GM23338 (cell line): ENCODE data around the gene ZNF609. TPM values are rescaled to one million over a fixed set of nuclear protein-coding genes. Genes with fewer than 3 reads are reported as not detected.
A peak's percentile ranks its signal among the peaks of the same experiment; 100 is the strongest.

Experiments
- ATAC-seq: fragments of 200-7000 bp; cut with Tn5 transposase; 3 replicates; pipeline ENCODE4 v1.9.1; 2020
- DNase-seq: peaks from one replicate; pipeline ENCODE4 v3.0.0-alpha.2; 2015; ENCODE audit warnings: low spot score
- H2AFZ ChIP-seq: fragments of 200-600 bp; sonication (generic); 2 replicates; pipeline ENCODE4 v1.8.0; 2016; ENCODE audit warnings: antibody characterized with exemption, mild to moderate bottlenecking, moderate library complexity
- H3F3A ChIP-seq: fragments of 200-600 bp; sonication (generic); replicated peaks from 2 replicates; pipeline ENCODE4 v1.8.0; 2017; ENCODE audit warnings: antibody characterized with exemption, mixed run types, low read depth
- H3K27ac ChIP-seq: fragments of 200-600 bp; sonication (generic); 2 replicates; pipeline ENCODE4 v1.6.1; 2016; ENCODE audit warnings: low read depth
- H3K27me3 ChIP-seq: fragments of 200-600 bp; sonication (generic); 2 replicates; pipeline ENCODE4 v1.8.0; 2016; ENCODE audit warnings: mild to moderate bottlenecking, mixed run types, moderate library complexity; ENCODE audit not compliant: insufficient read depth
- H3K36me3 ChIP-seq: fragments of 200-600 bp; sonication (generic); 2 replicates; pipeline ENCODE4 v1.8.0; 2016; ENCODE audit warnings: mild to moderate bottlenecking; ENCODE audit not compliant: insufficient read depth
- H3K4me1 ChIP-seq: fragments of 200-600 bp; sonication (generic); 2 replicates; pipeline ENCODE4 v1.8.0; 2016; ENCODE audit warnings: mild to moderate bottlenecking, moderate library complexity; ENCODE audit not compliant: insufficient read depth
- H3K4me2 ChIP-seq: fragments of 200-600 bp; sonication (generic); 2 replicates; pipeline ENCODE4 v1.7.1; 2017; ENCODE audit warnings: mixed run types
- H3K4me3 ChIP-seq: fragments of 200-600 bp; sonication (generic); 2 replicates; pipeline ENCODE4 v1.6.1; 2016; ENCODE audit warnings: mixed run types
- H3K79me2 ChIP-seq: fragments of 200-600 bp; sonication (generic); replicated peaks from 2 replicates; pipeline ENCODE4 v1.8.0; 2017; ENCODE audit warnings: mild to moderate bottlenecking; ENCODE audit not compliant: insufficient read depth
- H3K9me2 ChIP-seq: fragments of 200-600 bp; sonication (generic); 2 replicates; pipeline ENCODE4 v1.8.0; 2017; ENCODE audit not compliant: insufficient read depth
- H4K20me1 ChIP-seq: fragments of 200-600 bp; sonication (generic); replicated peaks from 2 replicates; pipeline ENCODE4 v1.8.0; 2017; ENCODE audit warnings: mild to moderate bottlenecking; ENCODE audit not compliant: insufficient read depth
- H3K27ac Mint-ChIP-seq: 2 replicates; pipeline ENCODE4 v1.8.0; 2020; ENCODE audit warnings: inconsistent platforms, mild to moderate bottlenecking, moderate library complexity, mixed read lengths
- H3K27me3 Mint-ChIP-seq: 3 replicates; pipeline ENCODE4 v1.8.0; 2022; ENCODE audit warnings: low read depth, mild to moderate bottlenecking, moderate library complexity, mixed read lengths, inconsistent platforms; ENCODE audit not compliant: insufficient read depth, poor library complexity
- H3K36me3 Mint-ChIP-seq: 3 replicates; pipeline ENCODE4 v1.8.0; 2021; ENCODE audit warnings: low read depth, mild to moderate bottlenecking, inconsistent platforms, moderate library complexity, mixed read lengths
- H3K4me1 Mint-ChIP-seq: 3 replicates; pipeline ENCODE4 v1.8.0; 2020; ENCODE audit warnings: mild to moderate bottlenecking, inconsistent platforms, mixed read lengths
- H3K4me3 Mint-ChIP-seq: 3 replicates; pipeline ENCODE4 v1.8.0; 2021; ENCODE audit warnings: moderate library complexity, mild to moderate bottlenecking, inconsistent platforms, mixed read lengths
- H3K9me3 Mint-ChIP-seq: 3 replicates; pipeline ENCODE4 v1.8.0; 2020; ENCODE audit warnings: moderate library complexity, mild to moderate bottlenecking, inconsistent platforms, mixed read lengths
- CREB1 ChIP-seq: fragments of 250-450 bp; sonication (Bioruptor Pico); IDR thresholded peaks from 2 replicates; pipeline ENCODE4 v1.5.0; 2020; ENCODE audit warnings: low read depth, mild to moderate bottlenecking, moderate library complexity
- EZH2 ChIP-seq: fragments of 200-600 bp; sonication (generic); IDR thresholded peaks from one replicate; pipeline ENCODE4 v1.8.0; 2017; ENCODE audit warnings: antibody characterized with exemption, mild to moderate bottlenecking, low read depth; ENCODE audit not compliant: unreplicated experiment
- EZH2phosphoT487 ChIP-seq: fragments of 200-600 bp; sonication (generic); IDR thresholded peaks from one replicate; pipeline ENCODE4 v1.8.1; 2018; ENCODE audit warnings: antibody characterized with exemption; ENCODE audit not compliant: unreplicated experiment
- JUNB ChIP-seq: IDR thresholded peaks from one replicate; pipeline ENCODE4 v1.6.1; 2016; ENCODE audit warnings: antibody characterized with exemption; ENCODE audit not compliant: unreplicated experiment
- NANOG ChIP-seq: IDR thresholded peaks from 2 replicates; pipeline ENCODE4 v1.6.1; 2016; ENCODE audit warnings: antibody characterized with exemption, borderline replicate concordance
- POLR2AphosphoS5 ChIP-seq: IDR thresholded peaks from 2 replicates; pipeline ENCODE4 v1.6.1; 2016; ENCODE audit warnings: antibody characterized with exemption, low read depth
- STAT1 ChIP-seq: IDR thresholded peaks from one replicate; pipeline ENCODE4 v1.6.1; 2016; ENCODE audit warnings: antibody characterized with exemption; ENCODE audit not compliant: unreplicated experiment
- ZNF114 ChIP-seq: fragments of 250-450 bp; sonication (Bioruptor Pico); IDR thresholded peaks from 2 replicates; pipeline ENCODE4 v1.5.0; 2020; ENCODE audit warnings: mild to moderate bottlenecking, moderate library complexity
- ZNF331 ChIP-seq: fragments of 250-450 bp; sonication (Bioruptor Pico); IDR thresholded peaks from 2 replicates; pipeline ENCODE4 v1.5.0; 2020; ENCODE audit warnings: low read depth, mild to moderate bottlenecking, moderate library complexity
- polyA plus RNA-seq: library from polyadenylated mRNA; unstranded; fragments of >200 nt; fragmentation: Nextera tagmentation; extraction: Ambion mirVana; gene quantifications from 2 replicates; pipeline ENCODE4 v1.2.1, GENCODE V29; 2016
- total RNA-seq: library from RNA; depleted of rRNA; stranded (reverse); fragments of >200 nt; shearing (Covaris generic); gene quantifications from 2 replicates; pipeline ENCODE4 v1.2.3, GENCODE V29; 2014
- TF ChIP-seq, protein P1 (sequence below): IDR thresholded peaks from 2 replicates; pipeline ENCODE4 v1.6.1; 2016; ENCODE audit warnings: antibody characterized with exemption
- TF ChIP-seq, protein P2 (sequence below), 2 experiments: fragments of 200-600 bp in 1 of 2; sonication (generic) in 1 of 2; conservative IDR thresholded peaks; 2 replicates each; pipeline versions ENCODE4 v1.5.1 to v1.6.1; 2016 to 2017; ENCODE audit warnings: antibody characterized with exemption in 2 of 2, low read depth in 2 of 2, mild to moderate bottlenecking in 2 of 2, moderate library complexity in 1 of 2
- TF ChIP-seq, protein P3 (sequence below): fragments of 250-450 bp; sonication (Bioruptor Pico); IDR thresholded peaks from 2 replicates; pipeline ENCODE4 v1.5.0; 2020; ENCODE audit warnings: mild to moderate bottlenecking, moderate library complexity
- TF ChIP-seq, protein P4 (sequence below): IDR thresholded peaks from one replicate; pipeline ENCODE4 v1.6.1; 2018; ENCODE audit warnings: antibody characterized with exemption; ENCODE audit not compliant: unreplicated experiment

The ZNF609 gene
- total and polyA plus RNA-seq, 2 experiments from 2014 or later, result 26.4 to 40.2 TPM

DNA sequence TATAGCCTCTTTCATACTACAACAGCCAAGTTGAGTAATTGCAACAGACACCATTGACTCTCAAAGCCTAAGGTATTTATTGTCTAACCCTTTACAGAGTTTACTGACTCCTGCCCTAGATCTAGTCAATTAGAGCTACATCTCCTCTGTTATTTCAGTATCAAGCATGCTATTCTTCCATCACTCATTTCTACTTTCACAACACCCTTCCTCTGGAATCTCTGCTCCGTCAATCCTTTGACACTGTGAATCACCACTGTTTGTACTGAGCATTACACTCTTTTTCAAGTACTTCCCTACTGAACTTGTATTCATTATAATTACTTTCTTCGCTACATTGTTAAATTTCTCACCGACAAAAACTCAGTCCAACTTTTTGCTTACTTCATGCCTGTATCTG is 121.8 kb downstream of the ZNF609 start:
- H3K27me3 Mint-ChIP-seq, result no peaks in the 10 kb centered on the region
- Histone ChIP-seq H3K4me2 (no peak overlapping the region), H2AFZ (no peak overlapping the region), H3K36me3 (no peaks in the 10 kb centered on the region), H3K27ac (0 out of 2 replicates have a peak overlapping the region, but pooled peaks have one; percentile 62), H3K4me3 (no peak overlapping the region), H3K9me2 (no peaks in the 10 kb centered on the region), H3K79me2 (peaks cover 89% of the 10 kb centered on the region), H3F3A (no peaks in the 10 kb centered on the region; the same call in 1 of the 2 replicates), H3K4me1 (peaks cover 5% of the 10 kb centered on the region), H3K27me3 (no peaks in the 10 kb centered on the region), H4K20me1 (peaks cover 55% of the 10 kb centered on the region)
- peaks cover 7% of the 10 kb centered on the region; the same call in 1 of the 3 replicates for H3K36me3 Mint-ChIP-seq
- H3K27ac Mint-ChIP-seq, result no peak overlapping the region
- ATAC-seq (no peak), DNase-seq (no peak)
- H3K4me3 Mint-ChIP-seq, result no peak overlapping the region
- TF ChIP-seq JUNB (no peak), EZH2phosphoT487 (no peak), CREB1 (CRISPR knock-in tag) (no peak), NANOG (no peak), EZH2 (no peak), ZNF331 (no peak), POLR2AphosphoS5 (no peak), STAT1 (no peak), ZNF114 (CRISPR knock-in tag) (no peak)
- TF ChIP-seq, protein P1, sequence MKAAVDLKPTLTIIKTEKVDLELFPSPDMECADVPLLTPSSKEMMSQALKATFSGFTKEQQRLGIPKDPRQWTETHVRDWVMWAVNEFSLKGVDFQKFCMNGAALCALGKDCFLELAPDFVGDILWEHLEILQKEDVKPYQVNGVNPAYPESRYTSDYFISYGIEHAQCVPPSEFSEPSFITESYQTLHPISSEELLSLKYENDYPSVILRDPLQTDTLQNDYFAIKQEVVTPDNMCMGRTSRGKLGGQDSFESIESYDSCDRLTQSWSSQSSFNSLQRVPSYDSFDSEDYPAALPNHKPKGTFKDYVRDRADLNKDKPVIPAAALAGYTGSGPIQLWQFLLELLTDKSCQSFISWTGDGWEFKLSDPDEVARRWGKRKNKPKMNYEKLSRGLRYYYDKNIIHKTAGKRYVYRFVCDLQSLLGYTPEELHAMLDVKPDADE, result no peak
- TF ChIP-seq, protein P2, sequence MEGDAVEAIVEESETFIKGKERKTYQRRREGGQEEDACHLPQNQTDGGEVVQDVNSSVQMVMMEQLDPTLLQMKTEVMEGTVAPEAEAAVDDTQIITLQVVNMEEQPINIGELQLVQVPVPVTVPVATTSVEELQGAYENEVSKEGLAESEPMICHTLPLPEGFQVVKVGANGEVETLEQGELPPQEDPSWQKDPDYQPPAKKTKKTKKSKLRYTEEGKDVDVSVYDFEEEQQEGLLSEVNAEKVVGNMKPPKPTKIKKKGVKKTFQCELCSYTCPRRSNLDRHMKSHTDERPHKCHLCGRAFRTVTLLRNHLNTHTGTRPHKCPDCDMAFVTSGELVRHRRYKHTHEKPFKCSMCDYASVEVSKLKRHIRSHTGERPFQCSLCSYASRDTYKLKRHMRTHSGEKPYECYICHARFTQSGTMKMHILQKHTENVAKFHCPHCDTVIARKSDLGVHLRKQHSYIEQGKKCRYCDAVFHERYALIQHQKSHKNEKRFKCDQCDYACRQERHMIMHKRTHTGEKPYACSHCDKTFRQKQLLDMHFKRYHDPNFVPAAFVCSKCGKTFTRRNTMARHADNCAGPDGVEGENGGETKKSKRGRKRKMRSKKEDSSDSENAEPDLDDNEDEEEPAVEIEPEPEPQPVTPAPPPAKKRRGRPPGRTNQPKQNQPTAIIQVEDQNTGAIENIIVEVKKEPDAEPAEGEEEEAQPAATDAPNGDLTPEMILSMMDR (conservative IDR thresholded peaks at IDR 0.05; ENCODE audit: low read depth in 2 of 2), result no peak
- TF ChIP-seq, protein P3, sequence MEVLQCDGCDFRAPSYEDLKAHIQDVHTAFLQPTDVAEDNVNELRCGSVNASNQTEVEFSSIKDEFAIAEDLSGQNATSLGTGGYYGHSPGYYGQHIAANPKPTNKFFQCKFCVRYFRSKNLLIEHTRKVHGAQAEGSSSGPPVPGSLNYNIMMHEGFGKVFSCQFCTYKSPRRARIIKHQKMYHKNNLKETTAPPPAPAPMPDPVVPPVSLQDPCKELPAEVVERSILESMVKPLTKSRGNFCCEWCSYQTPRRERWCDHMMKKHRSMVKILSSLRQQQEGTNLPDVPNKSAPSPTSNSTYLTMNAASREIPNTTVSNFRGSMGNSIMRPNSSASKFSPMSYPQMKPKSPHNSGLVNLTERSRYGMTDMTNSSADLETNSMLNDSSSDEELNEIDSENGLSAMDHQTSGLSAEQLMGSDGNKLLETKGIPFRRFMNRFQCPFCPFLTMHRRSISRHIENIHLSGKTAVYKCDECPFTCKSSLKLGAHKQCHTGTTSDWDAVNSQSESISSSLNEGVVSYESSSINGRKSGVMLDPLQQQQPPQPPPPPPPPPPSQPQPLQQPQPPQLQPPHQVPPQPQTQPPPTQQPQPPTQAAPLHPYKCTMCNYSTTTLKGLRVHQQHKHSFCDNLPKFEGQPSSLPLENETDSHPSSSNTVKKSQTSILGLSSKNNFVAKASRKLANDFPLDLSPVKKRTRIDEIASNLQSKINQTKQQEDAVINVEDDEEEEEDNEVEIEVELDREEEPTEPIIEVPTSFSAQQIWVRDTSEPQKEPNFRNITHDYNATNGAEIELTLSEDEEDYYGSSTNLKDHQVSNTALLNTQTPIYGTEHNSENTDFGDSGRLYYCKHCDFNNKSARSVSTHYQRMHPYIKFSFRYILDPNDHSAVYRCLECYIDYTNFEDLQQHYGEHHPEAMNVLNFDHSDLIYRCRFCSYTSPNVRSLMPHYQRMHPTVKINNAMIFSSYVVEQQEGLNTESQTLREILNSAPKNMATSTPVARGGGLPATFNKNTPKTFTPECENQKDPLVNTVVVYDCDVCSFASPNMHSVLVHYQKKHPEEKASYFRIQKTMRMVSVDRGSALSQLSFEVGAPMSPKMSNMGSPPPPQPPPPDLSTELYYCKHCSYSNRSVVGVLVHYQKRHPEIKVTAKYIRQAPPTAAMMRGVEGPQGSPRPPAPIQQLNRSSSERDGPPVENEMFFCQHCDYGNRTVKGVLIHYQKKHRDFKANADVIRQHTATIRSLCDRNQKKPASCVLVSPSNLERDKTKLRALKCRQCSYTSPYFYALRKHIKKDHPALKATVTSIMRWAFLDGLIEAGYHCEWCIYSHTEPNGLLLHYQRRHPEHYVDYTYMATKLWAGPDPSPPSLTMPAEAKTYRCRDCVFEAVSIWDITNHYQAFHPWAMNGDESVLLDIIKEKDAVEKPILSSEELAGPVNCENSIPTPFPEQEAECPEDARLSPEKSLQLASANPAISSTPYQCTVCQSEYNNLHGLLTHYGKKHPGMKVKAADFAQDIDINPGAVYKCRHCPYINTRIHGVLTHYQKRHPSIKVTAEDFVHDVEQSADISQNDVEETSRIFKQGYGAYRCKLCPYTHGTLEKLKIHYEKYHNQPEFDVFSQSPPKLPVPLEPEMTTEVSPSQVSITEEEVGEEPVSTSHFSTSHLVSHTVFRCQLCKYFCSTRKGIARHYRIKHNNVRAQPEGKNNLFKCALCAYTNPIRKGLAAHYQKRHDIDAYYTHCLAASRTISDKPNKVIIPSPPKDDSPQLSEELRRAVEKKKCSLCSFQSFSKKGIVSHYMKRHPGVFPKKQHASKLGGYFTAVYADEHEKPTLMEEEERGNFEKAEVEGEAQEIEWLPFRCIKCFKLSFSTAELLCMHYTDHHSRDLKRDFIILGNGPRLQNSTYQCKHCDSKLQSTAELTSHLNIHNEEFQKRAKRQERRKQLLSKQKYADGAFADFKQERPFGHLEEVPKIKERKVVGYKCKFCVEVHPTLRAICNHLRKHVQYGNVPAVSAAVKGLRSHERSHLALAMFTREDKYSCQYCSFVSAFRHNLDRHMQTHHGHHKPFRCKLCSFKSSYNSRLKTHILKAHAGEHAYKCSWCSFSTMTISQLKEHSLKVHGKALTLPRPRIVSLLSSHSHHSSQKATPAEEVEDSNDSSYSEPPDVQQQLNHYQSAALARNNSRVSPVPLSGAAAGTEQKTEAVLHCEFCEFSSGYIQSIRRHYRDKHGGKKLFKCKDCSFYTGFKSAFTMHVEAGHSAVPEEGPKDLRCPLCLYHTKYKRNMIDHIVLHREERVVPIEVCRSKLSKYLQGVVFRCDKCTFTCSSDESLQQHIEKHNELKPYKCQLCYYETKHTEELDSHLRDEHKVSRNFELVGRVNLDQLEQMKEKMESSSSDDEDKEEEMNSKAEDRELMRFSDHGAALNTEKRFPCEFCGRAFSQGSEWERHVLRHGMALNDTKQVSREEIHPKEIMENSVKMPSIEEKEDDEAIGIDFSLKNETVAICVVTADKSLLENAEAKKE (CRISPR knock-in tag), result no peak
- TF ChIP-seq, protein P4, sequence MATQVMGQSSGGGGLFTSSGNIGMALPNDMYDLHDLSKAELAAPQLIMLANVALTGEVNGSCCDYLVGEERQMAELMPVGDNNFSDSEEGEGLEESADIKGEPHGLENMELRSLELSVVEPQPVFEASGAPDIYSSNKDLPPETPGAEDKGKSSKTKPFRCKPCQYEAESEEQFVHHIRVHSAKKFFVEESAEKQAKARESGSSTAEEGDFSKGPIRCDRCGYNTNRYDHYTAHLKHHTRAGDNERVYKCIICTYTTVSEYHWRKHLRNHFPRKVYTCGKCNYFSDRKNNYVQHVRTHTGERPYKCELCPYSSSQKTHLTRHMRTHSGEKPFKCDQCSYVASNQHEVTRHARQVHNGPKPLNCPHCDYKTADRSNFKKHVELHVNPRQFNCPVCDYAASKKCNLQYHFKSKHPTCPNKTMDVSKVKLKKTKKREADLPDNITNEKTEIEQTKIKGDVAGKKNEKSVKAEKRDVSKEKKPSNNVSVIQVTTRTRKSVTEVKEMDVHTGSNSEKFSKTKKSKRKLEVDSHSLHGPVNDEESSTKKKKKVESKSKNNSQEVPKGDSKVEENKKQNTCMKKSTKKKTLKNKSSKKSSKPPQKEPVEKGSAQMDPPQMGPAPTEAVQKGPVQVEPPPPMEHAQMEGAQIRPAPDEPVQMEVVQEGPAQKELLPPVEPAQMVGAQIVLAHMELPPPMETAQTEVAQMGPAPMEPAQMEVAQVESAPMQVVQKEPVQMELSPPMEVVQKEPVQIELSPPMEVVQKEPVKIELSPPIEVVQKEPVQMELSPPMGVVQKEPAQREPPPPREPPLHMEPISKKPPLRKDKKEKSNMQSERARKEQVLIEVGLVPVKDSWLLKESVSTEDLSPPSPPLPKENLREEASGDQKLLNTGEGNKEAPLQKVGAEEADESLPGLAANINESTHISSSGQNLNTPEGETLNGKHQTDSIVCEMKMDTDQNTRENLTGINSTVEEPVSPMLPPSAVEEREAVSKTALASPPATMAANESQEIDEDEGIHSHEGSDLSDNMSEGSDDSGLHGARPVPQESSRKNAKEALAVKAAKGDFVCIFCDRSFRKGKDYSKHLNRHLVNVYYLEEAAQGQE, result no peak
- peaks cover 17% of the 10 kb centered on the region for H3K4me1 Mint-ChIP-seq
- peaks cover 5% of the 10 kb centered on the region; the same call in 2 of the 3 replicates for H3K9me3 Mint-ChIP-seq
